ENCODE results near the gene TAGLN3. TPM values are rescaled to one million over a fixed set of nuclear protein-coding genes. Genes with fewer than 3 reads are reported as not detected.

TAGLN3 gene
- total RNA-seq (2022) (not detected in 2 replicates), Bru-seq, nascent RNA (percentile 23 among the genes with signal in this experiment), BruChase-seq, experiment 1, labeled RNA remaining after a 2-hour chase (percentile 22 among the genes with signal in this experiment), BruChase-seq, experiment 2, labeled RNA remaining after a 6-hour chase (percentile 19 among the genes with signal in this experiment)
- long read RNA-seq: 0 reads

GRCh38 chr3:111998636-111999483, at the start of gene TAGLN3:
TSS of gene TAGLN3 (plus strand) at chr3:111998922. CDS start at chr3:111999423, 501 bp downstream.
- Histone ChIP-seq H3K27me3 (replicated peaks; ENCODE audit: control insufficient read depth, insufficient read depth, low read length) (no peaks in the 10 kb centered on the region), H3K4me3 (ENCODE audit: low read depth, low read length) (peak within 1 kb of the TSS; percentile 20), H3K4me1 (no peaks in the 10 kb centered on the region), H3K9me3 (no peaks in the 10 kb centered on the region), H3K36me3 (ENCODE audit: control insufficient read depth, insufficient read depth, low read length) (no peaks in the 10 kb centered on the region)
- ChIA-PET CTCF (interaction anchor here (0.7 to 1.6 kb wide), 3 partner anchors 10 to 400 kb away, joined by 3 to 4 read pairs (median 4); no protein-coding TSS in a partner anchor), POLR2A (no interaction called here)
- H3K27ac Mint-ChIP-seq (ENCODE audit: unreplicated experiment): no peak within 1 kb of the TSS
- intact Hi-C loops (cut with micrococcal nuclease; ENCODE audit: unreplicated experiment): no loop called here
- no peaks in the 10 kb centered on the region for H3K27me3 Mint-ChIP-seq (ENCODE audit: insufficient read depth, unreplicated experiment)
- H3K9me3 Mint-ChIP-seq (ENCODE audit: unreplicated experiment): no peaks in the 10 kb centered on the region
- TF ChIP-seq CTCF (IDR thresholded peaks at IDR 0.05; ENCODE audit: insufficient read depth in 1 of 2, low read depth in 1 of 2, low read length in 1 of 2, severe bottlenecking in 1 of 2, unreplicated experiment in 1 of 2): no peak
- H3K36me3 Mint-ChIP-seq (ENCODE audit: insufficient read depth, unreplicated experiment): peaks cover 11% of the 10 kb centered on the region
- peaks cover 18% of the 10 kb centered on the region for H3K4me1 Mint-ChIP-seq (ENCODE audit: low read depth, unreplicated experiment)
- BruUV-seq (replicated peaks): no TSS peak
- no peak for DNase-seq
- H3K4me3 Mint-ChIP-seq (ENCODE audit: unreplicated experiment): peak within 1 kb of the TSS; percentile 60

- ChIA-PET CTCF (no interaction called here), POLR2A (no interaction called here)
- Mint-ChIP-seq H3K4me1 (ENCODE audit: low read depth, unreplicated experiment) (no peaks in the 10 kb centered on the region), H3K4me3 (ENCODE audit: unreplicated experiment) (no peak overlapping the region), H3K27ac (ENCODE audit: unreplicated experiment) (no peak overlapping the region), H3K36me3 (ENCODE audit: insufficient read depth, unreplicated experiment) (peaks cover 25% of the 10 kb centered on the region), H3K9me3 (ENCODE audit: unreplicated experiment) (no peaks in the 10 kb centered on the region), H3K27me3 (ENCODE audit: insufficient read depth, unreplicated experiment) (no peaks in the 10 kb centered on the region)
- H3K4me3 ChIP-seq (ENCODE audit: low read depth, low read length): no peak overlapping the region
- peaks cover 2% of the 10 kb centered on the region; the same call in 1 of the 2 replicates for H3K36me3 ChIP-seq (ENCODE audit: control insufficient read depth, insufficient read depth, low read length)
- BruUV-seq (replicated peaks): no TSS peak
- no peaks in the 10 kb centered on the region for H3K4me1 ChIP-seq
- no peaks in the 10 kb centered on the region for H3K9me3 ChIP-seq
- TF ChIP-seq CTCF (IDR thresholded peaks at IDR 0.05; ENCODE audit: insufficient read depth in 1 of 2, low read depth in 1 of 2, low read length in 1 of 2, severe bottlenecking in 1 of 2, unreplicated experiment in 1 of 2): no peak
- DNase-seq: no peak
- H3K27me3 ChIP-seq (replicated peaks; ENCODE audit: control insufficient read depth, insufficient read depth, low read length): no peaks in the 10 kb centered on the region
- intact Hi-C loops (cut with micrococcal nuclease; ENCODE audit: unreplicated experiment): no loop called here
Measured at GRCh38 chr3:111949712-111950111, 49.0 kb upstream of the TAGLN3 start.

GRCh38 chr3:111951032-111951431, 47.7 kb upstream of the TAGLN3 start:
- Mint-ChIP-seq H3K36me3 (ENCODE audit: insufficient read depth, unreplicated experiment) (peaks cover 25% of the 10 kb centered on the region), H3K4me3 (ENCODE audit: unreplicated experiment) (no peak overlapping the region), H3K27me3 (ENCODE audit: insufficient read depth, unreplicated experiment) (no peaks in the 10 kb centered on the region), H3K4me1 (ENCODE audit: low read depth, unreplicated experiment) (no peaks in the 10 kb centered on the region), H3K27ac (ENCODE audit: unreplicated experiment) (no peak overlapping the region), H3K9me3 (ENCODE audit: unreplicated experiment) (no peaks in the 10 kb centered on the region)
- H3K4me3 ChIP-seq (ENCODE audit: low read depth, low read length): no peak overlapping the region
- DNase-seq: no peak
- no peaks in the 10 kb centered on the region for H3K9me3 ChIP-seq
- CTCF ChIA-PET: no interaction called here
- H3K36me3 ChIP-seq (ENCODE audit: control insufficient read depth, insufficient read depth, low read length): peaks cover 2% of the 10 kb centered on the region; the same call in 1 of the 2 replicates
- H3K4me1 ChIP-seq: no peaks in the 10 kb centered on the region
- POLR2A ChIA-PET: no interaction called here
- TF ChIP-seq CTCF (IDR thresholded peaks at IDR 0.05; ENCODE audit: insufficient read depth in 1 of 2, low read depth in 1 of 2, low read length in 1 of 2, severe bottlenecking in 1 of 2, unreplicated experiment in 1 of 2): no peak
- H3K27me3 ChIP-seq (replicated peaks; ENCODE audit: control insufficient read depth, insufficient read depth, low read length): no peaks in the 10 kb centered on the region
- intact Hi-C loops (cut with micrococcal nuclease; ENCODE audit: unreplicated experiment): no loop called here
- BruUV-seq (replicated peaks): no TSS peak

Measured in Caco-2 (cell line).